ENCODE measurements around the gene NOS3. TPM values are rescaled to one million over a fixed set of nuclear protein-coding genes. Genes with fewer than 3 reads are reported as not detected.

Gene NOS3
- total RNA-seq, 1 donor from 2014 or later, result 10.0 TPM

- DNase-seq, result peak; percentile 81
- peak; percentile 3 for ATAC-seq (ENCODE audit: poor library complexity)
- intact Hi-C loops (cut with DNase I), result no loop called here
These were observed 16.1 kb upstream of the NOS3 start for GRCh38 chr7:150974468-150975391.

DNA sequence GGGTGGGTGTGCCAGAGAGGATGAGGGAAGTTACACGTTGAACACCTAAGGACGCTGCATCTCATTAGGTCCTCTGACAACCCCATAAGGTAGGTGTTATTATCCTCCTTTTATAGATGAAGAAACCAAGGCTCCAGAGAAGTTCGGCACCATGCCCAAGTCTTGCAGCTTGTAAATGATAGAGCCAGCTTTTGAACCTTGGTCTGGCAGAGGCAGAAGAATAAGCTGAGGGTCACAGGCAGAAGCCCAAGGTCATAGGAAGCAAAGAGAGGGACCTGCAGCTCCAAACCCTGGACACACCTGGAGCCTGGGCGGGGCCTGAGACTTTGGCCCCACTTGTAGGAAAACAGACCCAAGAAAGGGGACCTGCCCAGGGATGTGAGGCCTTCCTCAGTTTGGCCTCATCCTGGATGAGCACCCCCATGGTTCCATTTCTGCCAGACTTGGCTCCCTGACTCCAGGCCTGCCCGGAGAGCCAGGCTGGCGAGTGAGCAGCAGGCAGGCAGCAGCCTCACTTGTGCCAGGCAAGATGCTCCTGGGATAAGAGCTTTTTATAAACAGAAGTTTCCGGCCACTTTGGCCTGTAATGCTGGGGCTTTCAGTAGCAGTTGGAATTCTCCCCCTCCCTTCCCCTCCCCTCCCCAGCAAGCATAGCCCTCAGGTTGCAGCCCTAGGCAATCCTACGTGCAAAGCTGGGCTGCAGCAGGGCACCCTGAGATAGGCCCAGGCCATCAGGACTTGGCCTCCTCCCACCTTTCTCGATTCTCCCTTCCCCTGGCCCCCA lies 15.1 kb upstream of the NOS3 start:
- ATAC-seq (ENCODE audit: poor library complexity) (no peak), DNase-seq (peak; percentile 40)
- intact Hi-C loops (cut with DNase I), result no loop called here

GRCh38 chr7:150976529-150977381 lies 14.1 kb upstream of the NOS3 start:
- intact Hi-C loops (cut with DNase I), result no loop called here
- DNase-seq, result peak; percentile 78
- ATAC-seq (ENCODE audit: poor library complexity), result peak; percentile 57

GRCh38 chr7:150977382-150978125 lies 13.3 kb upstream of the NOS3 start:
- intact Hi-C loops (cut with DNase I), result no loop called here
- DNase-seq (no peak), ATAC-seq (ENCODE audit: poor library complexity) (peak; percentile 11)

DNA sequence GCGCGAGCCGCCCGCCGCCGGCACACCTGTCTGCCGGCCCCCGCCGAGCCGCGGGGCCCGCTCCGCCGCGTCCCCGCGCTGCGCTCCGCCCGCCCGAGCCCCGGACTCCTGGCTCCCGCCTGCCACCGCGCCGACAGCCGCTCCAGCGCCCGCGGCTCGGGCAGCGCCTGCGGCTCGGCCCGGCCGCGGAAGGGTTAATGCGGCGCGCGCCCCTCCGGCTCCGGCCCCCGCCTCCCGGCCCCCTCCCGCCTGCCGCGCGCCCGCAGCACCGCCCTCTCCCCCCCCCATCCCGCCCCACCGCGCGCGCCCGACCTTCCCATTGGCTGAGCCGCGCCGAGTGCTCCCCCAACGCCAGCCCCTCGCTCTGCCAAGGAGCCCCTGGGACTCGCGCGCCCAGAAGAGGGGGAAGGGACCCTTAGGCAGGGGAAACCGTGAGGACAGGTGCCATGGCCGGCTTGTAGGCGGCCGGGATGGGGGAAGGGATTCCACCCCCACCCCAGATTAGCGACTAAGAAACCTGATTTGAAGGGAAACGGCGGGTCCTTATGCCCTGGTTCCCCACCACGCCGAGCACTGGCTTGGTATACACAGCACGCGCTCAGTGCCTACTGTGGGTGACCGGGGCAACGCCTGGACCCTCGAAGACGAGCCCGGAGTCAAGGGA lies 12.6 kb upstream of the NOS3 start, which contains the start of gene KCNH2:
TSS of gene KCNH2 (minus strand) at position 196 of the 664 bp plus-strand sequence. CDS start 408 bp downstream, outside the sequence.
- DNase-seq (peak; percentile 81), ATAC-seq (ENCODE audit: poor library complexity) (peak; percentile 51)
- intact Hi-C loops (cut with DNase I), result no loop called here

DNA sequence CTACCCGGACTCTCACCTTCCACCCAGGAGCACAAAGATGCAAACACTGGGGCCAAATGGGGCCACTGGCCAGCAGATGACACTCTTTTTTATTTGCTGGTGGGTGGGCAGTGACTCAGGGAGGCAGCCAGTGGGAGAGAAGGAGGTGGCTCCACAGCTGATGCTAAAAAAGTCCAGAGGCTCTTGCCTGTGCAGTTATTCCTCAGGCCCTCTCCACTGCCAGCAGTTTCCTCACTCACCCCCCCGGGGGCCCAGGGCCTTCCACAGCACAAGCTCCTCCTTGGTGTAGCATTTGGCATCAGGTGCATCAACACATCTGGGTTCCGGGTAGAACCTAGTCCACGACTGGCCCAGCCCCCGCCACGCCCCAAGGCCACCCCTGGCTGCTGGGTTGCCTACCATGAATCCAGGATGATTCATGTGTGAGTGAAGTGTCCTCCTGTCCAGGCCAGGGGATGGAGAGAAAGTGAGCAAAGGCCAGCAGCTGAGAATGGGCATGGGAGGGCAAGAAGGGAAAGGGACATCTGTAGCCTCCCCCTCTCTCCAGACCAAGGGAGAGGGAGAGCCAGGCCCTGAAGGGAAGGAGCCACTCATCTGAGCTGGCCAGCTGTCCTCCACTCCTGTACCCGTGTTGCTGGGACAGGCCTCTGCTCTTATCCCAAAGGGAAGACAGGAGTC lies 11.0 kb upstream of the NOS3 start:
- intact Hi-C loops (cut with DNase I), result no loop called here
- ATAC-seq (ENCODE audit: poor library complexity), result no peak

GRCh38 chr7:150980663-150981062 lies 10.2 kb upstream of the NOS3 start:
- no peak for DNase-seq
- intact Hi-C loops (cut with DNase I), result no loop called here
- ATAC-seq (ENCODE audit: poor library complexity), result no peak

More for the DNA sequence above, 11.0 kb upstream of the NOS3 start:
- DNase-seq, result no peak

DNA sequence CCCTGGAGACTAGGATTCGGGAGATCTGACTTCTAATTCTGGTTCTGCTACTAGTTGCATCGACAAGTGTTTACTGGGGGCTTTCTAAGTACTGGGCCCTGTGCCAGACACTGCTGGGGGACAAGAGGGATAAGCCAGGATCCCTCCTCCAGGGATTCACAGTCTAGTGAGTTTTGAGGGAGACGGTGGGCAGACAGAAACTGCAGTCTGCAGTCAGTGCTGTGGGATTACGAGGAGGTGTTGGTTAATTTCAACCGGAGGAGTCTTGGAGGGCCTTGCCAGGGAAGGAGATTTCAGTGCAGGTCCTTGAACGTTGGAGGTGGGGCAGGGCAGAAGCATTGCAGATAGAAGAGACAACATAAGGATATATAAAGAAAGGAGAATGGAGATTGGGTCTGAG lies 9.2 kb upstream of the NOS3 start:
- intact Hi-C loops (cut with DNase I), result no loop called here
- DNase-seq (no peak), ATAC-seq (ENCODE audit: poor library complexity) (no peak)

GRCh38 chr7:150982351-150982750 lies 8.5 kb upstream of the NOS3 start:
- intact Hi-C loops (cut with DNase I), result no loop called here
- ATAC-seq (ENCODE audit: poor library complexity) (no peak), DNase-seq (no peak)

- intact Hi-C loops (cut with DNase I), result no loop called here
- ATAC-seq (ENCODE audit: poor library complexity) (no peak), DNase-seq (no peak)
These were observed 6.9 kb upstream of the NOS3 start for GRCh38 chr7:150983893-150984368.

GRCh38 chr7:150986099-150986512 lies 4.7 kb upstream of the NOS3 start:
- intact Hi-C loops (cut with DNase I), result loop anchor here (5.0 kb wide), 1 partner anchor 209 kb away; no protein-coding TSS in a partner anchor
- ATAC-seq (ENCODE audit: poor library complexity), result peak; percentile 67
- DNase-seq, result peak; percentile 76

DNA sequence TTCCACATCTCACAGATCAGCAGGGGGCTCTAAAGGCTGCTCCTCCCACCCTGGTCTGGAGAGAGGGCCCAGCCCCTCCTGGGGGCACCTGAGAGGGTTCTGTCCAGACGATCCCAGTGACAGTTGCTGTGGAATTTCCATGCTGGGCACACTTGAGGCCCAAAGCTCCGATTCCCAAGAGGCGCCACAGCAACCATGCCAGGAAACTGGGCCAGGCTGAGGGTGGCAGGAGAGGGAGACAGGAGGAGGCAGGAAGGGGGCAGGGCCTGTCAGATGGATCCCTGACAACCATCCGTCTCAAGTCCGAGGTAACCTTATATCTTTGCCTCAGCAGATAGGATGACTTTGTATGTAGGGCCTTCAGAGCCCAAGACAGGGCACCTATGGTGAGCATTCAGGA lies 4.3 kb upstream of the NOS3 start:
- no peak for ATAC-seq (ENCODE audit: poor library complexity)
- DNase-seq, result no peak
- intact Hi-C loops (cut with DNase I), result loop anchor here (5.0 kb wide), 1 partner anchor 209 kb away; no protein-coding TSS in a partner anchor

DNA sequence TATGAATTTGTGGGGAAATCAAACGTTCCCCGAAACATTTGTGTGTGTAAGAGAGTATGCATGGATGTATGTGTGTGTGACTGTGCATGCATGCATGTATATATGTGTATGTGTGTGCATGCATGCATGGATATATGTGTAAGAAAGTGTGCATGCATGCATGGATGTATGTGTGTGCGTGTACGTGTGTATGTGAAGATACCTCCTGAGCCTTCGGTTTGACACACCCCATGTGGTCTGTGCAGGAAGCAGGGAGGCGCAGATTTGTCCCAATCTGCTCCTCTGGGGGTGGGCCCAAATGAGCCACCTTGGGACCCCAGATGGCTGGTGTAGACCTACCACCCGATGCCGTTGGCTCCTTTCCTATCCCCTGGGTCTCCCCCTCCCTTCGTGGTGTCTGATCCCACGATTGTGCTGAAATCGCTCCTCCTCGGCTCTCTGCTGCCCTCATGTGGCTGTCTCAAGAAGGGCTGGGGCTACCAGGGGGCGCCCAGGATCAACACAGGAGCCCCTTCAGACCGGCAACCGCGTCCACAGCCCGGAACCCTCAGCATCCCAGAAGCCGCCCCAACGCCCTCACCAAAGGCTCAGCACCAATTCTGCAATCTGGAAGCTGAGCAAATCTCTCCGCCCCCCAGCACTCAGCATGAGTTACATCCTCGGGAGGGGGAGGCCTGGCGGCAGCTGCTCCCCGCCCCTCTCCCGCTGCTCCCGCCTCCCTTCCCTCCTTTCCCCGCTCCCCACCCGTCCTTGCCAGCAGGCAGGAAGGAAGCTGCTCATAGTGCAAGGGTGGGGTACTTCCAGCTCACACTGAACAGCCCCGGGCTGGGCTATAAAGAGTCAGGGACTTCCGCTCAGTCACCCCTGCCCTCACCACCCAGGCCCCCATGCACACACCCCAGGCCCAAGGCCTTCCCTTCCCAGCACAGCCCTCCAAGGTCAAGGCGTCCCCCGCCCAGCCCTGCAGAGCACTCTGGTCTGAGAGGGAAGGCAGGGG lies 2.3 kb upstream of the NOS3 start:
- ATAC-seq (ENCODE audit: poor library complexity), result peak; percentile 59
- intact Hi-C loops (cut with DNase I), result loop anchor here (2.0 to 5.0 kb wide), 2 partner anchors 90 to 211 kb away; no protein-coding TSS in a partner anchor

GRCh38 chr7:150989456-150989855 lies 1.4 kb upstream of the NOS3 start:
- intact Hi-C loops (cut with DNase I), result loop anchor here (2.0 to 5.0 kb wide), 2 partner anchors 91 to 212 kb away; no protein-coding TSS in a partner anchor
- ATAC-seq (ENCODE audit: poor library complexity) (no peak), DNase-seq (no peak)

More for the DNA sequence above, 2.3 kb upstream of the NOS3 start:
- DNase-seq, result peak; percentile 78

DNA sequence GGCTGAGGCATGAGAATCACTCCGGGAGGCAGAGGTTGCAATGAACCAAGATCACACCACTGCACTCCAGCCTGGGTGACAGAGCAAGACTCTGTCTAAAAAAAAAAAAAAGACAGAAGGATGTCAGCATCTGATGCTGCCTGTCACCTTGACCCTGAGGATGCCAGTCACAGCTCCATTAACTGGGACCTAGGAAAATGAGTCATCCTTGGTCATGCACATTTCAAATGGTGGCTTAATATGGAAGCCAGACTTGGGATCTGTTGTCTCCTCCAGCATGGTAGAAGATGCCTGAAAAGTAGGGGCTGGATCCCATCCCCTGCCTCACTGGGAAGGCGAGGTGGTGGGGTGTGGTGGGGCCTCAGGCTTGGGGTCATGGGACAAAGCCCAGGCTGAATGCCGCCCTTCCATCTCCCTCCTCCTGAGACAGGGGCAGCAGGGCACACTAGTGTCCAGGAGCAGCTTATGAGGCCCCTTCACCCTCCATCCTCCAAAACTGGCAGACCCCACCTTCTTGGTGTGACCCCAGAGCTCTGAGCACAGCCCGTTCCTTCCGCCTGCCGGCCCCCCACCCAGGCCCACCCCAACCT lies 1.3 kb downstream of the NOS3 start:
- intact Hi-C loops (cut with DNase I), result no loop called here
- no peak for ATAC-seq (ENCODE audit: poor library complexity)
- no peak for DNase-seq

All from Right ventricle myocardium superior (tissue), 1 donor.